Jurkat, Clone E6-1 (cell line): ENCODE measurements around the gene PANK2.
"Not testable (repeated sequence)": the region's sequence is repeated elsewhere in the genome, so short reads cannot be mapped to it uniquely, and the experiment has no call there.

Experiments used
- DNase-seq: peaks from one replicate; pipeline ENCODE4 v3.0.0-alpha.2; 2011; ENCODE audit warnings: low read depth, low spot score
- H3K4me3 ChIP-seq: 2 replicates; pipeline ENCODE4 v1.5.1; 2011; ENCODE audit warnings: mild to moderate bottlenecking, low read length, control low read depth, moderate library complexity

PANK2 gene

DNA sequence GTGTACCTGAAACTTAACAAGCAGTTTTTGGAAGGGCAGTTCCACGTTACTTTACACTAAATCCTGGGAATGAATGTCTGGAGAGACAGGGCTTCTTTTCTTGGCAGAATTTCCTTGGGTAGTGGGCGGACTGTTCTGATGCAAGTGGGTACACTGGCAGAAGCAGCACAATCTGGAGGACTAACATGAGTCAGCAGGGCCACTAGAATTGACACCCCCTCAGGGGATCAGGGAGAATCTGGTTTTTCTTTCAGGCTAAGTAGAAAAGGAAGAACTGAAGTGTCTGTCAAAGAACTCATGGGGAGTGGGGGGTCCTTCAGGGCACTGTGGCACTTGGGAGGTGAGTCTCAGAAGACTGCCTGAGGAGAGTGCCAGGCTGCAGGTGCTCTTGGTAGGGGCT, 34.6 kb downstream of the PANK2 start:
- DNase-seq: no peak
- H3K4me3 ChIP-seq: no peak overlapping the region

DNA sequence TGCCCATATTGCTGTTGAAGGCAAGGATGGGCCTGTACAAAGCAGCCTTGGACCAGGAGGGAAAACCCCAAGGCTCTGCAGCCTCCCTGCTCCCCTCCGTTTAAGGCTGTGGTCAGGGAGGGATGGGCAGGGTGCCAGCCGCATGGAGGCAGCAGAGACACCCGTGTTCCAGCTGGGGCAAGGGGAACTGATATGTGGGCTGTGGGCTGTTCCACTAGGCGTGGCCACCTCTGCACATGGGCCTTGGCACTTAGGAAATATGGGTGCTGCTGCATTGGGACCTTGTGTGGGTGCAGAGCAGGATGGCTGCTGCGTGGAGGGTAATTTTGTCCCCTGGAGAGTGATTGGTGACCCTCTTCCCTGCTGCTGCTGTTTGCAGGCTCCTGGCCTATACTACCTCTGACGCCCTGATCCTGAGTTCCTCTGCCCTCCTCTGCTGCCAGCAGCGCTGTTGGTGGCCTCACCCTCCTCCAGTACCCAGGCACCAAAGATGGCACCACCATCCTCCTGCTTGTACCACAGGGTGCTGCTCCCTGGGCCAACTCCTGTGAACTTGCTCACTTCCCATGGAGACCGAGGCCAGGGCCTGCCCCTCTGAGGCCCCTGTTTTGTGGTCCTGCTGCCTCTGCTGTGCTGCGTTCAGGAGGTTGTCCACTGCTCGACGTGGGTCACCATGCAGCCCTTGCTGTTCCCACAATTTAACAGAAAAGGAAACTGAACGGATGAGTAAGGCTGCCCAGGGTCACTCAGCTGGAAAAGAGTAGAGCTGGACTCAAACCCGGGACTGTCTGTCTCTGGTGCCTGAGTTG, 35.3 kb downstream of the PANK2 start:
- H3K4me3 ChIP-seq: no peak overlapping the region
- DNase-seq: no peak

DNA sequence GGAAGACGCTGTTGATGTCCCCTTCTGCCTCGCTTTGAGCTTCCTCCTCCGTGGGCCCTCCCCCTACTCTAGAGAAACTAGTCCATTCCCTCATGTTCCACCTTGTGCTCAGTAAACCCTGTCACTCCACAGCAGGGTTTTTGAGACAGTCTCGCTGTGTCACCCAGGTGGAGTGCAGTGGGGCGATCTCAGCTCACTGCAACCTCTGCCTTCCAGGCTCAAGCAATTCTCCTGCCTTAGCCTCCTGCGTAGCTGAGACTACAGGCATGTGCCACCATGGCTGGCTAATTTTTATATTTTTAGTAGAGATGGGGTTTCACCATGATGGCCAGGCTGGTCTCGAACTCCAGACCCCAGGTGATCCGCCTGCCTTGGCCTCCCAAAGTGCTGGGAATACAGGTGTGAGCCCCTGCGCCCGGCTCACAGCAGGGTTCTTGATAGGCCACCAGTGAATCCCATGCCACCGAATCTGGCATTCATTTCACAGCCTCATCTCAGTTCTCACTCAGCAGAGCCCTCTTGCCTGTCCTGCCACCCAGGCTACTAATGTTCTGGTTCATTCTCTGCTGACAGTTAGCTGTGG, 36.0 kb downstream of the PANK2 start:
- no peak overlapping the region for H3K4me3 ChIP-seq
- DNase-seq: no peak

GRCh38 chr20:3925899-3926638, 36.9 kb downstream of the PANK2 start:
- H3K4me3 ChIP-seq: no peak overlapping the region
- DNase-seq: no peak

GRCh38 chr20:3927486-3928291, 38.5 kb downstream of the PANK2 start:
- no peak for DNase-seq
- H3K4me3 ChIP-seq: no peak overlapping the region

DNA sequence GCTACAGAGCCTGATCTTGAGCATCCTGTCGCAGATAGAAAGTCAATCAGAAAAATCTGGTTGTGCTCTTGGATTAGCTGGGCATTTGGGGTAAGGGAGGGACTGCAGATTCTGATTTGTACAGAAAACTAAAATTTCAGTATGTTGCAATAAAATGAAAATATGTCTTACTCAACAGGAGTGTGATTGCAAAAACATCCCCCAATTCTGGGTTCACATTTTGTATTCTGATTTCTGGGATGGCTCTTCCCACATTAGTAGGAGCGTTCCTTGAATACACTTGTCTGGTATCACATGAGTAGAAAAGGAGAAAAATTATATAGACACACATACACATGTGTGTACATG, 40.5 kb downstream of the PANK2 start:
- no peak overlapping the region for H3K4me3 ChIP-seq
- DNase-seq: no peak

- DNase-seq: no peak
- H3K4me3 ChIP-seq: no peak overlapping the region
Measured at GRCh38 chr20:3930265-3931206, 41.3 kb downstream of the PANK2 start.

DNA sequence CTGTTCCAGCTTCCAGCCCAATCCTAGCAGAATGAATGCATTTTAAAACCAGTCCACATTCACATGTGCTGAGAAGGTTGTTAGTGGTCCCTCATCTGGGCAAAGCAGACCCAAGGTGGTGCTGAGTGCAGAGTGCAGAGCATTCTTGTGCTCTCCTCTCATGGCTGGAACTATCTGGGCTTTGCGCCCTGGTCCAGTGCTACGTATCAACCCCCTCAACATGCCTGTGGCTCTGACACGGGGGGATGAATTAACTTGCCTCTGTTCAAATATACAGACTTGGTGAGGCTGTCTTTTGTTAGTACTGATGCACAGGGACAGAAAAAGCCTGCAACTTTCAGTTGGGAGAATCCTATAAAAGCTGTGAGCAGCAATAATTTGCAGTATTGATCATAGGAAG, 42.5 kb downstream of the PANK2 start:
- no peak for DNase-seq
- no peak overlapping the region for H3K4me3 ChIP-seq

DNA sequence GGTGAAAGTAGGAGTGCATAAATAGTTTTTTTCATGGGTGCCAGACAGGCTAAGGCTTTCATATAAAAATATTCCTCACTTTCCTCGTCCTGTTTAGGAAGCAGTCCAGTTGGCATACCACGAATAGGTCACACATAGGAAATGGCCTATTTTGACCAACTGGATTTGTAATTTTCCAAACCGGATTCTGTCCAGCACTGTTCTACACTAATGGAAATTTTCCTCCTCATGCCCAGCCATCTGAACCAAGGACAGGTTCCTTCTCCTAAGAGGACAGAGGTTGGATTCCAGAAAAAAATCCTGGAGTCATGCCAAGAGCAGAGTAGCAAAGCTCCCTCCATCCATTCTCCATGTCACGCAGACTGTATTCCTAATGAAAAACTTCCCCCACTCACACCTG, 43.1 kb downstream of the PANK2 start:
- no peak for DNase-seq
- no peak overlapping the region for H3K4me3 ChIP-seq

DNA sequence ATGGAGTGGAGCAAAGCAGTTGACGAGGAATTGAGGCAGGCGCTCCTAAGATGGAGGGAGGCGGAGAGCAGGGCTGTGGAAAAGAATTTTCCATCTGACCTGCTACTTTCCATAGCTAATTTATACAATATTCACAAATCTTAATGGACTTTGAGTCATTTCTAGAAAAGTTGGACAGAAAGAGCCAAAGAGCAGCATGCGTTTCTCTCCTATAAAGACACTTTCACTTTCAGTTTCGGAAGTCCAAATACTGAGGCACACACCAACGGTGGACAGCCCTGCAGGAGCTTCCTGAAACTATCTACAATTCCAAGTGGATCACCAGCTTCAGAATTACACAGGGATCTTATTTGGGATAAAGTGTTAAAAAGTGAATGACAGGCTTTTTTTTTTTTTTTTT, 43.5 kb downstream of the PANK2 start:
- H3K4me3 ChIP-seq: peak overlapping the region; percentile 13; the same call in 1 of the 2 replicates
- no peak for DNase-seq

DNA sequence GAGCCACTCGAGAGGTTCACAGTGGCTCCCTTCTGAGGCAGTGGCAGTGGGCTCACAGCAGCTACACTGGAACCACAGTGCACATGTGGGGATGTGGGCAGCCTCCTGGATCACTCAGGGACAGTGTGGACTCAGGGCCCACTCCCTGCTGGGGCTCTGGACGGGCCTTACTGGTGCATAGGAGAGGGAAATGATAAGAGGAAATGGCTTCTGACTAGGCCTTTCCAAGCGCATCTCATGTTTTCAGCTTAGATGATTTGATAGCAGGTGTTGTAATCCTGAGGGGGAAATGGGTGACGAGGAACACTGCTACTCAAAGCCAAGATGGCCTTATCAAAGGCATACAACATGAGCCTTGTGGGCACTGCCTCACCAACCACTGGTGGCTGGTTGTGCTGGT, 44.0 kb downstream of the PANK2 start:
- no peak overlapping the region for H3K4me3 ChIP-seq
- DNase-seq: peak; percentile 83

DNA sequence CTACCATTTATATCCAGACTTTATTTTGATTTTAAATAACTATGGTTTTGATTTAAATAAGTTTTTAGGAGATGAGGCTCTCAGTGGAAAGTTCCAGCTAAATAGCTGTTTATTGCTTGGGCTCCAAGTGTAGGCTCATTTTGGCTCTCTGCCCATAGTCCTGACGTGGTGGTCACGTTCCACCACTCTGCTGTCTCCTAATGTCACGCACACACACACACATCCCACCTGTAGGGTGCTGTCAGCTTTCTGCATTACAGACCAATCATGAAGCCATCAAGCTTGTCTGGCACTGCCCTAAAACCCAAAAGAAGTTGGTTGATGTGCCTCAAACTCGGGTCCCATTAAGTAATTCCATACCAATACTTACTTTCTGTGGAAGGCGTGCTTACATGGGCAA, 45.4 kb downstream of the PANK2 start:
- H3K4me3 ChIP-seq: no peak overlapping the region
- no peak for DNase-seq

DNA sequence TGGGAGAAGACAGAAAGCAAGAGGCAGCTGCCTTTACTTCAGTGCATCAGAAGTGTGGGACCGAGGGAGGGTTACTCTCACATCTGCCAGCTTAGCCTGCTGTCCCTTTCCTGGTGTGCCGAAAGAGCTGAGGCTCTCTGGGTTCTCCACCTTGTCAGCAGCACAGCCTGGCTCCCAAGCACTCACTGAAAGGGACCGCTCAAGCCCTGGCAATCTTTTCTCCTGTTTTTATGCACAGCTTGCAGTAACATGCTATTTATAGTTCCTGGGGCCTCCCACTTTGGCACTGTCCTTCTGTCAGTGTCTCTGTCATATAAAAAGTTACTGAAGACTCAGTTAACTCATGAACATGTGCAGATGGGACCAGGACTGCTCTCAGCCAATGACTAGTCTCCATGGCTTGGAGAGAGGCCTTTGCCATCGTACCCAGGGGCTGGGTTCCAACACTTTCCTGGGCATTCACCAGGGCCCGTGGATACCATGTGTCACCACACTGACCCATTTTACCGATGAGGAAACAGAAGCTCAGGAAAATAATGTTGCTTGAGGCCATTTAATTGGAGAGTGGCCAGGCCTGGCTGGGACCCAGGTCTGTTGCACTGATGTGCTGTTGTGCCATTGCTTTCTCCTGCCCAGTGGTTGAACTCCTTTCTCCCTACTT, 46.2 kb downstream of the PANK2 start:
- no peak overlapping the region for H3K4me3 ChIP-seq
- no peak for DNase-seq

DNA sequence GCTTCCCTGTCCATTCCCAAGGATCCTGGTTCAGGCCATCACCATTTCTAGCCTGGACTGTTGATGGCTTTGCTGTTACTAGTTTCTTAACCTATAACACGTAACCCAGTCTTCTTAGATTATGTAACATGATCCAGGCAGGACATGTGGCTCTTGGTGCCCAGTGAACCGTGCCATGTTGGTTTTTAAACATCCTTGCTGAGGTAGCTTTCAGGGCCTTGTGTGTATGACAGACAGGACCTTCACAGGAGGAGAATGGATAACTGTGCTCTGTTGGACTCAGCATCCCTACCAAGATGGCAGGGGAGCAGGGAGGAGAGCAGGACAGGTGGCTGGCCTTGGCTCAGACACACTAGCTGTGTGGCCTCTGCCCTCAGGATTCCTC, 46.8 kb downstream of the PANK2 start:
- H3K4me3 ChIP-seq: no peak overlapping the region
- DNase-seq: no peak

DNA sequence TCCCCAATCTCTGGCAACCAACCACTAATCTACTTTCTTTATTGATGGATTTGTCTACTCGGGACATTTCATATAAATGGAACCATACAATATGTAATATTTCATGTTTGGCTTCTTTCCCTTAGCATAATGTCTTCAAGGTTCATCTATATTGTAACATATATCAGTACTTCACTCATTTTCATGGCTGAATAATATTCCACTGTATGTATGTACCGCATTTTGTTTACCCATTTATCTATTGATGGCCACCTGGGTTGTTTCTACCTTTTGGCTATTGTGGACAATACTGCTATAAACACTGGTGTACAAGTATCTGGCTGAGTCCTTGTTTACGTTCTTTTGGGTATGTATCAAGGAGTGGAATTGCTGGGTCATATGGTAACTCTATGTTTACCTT, 48.4 kb downstream of the PANK2 start:
- no peak overlapping the region for H3K4me3 ChIP-seq
- DNase-seq: no peak

DNA sequence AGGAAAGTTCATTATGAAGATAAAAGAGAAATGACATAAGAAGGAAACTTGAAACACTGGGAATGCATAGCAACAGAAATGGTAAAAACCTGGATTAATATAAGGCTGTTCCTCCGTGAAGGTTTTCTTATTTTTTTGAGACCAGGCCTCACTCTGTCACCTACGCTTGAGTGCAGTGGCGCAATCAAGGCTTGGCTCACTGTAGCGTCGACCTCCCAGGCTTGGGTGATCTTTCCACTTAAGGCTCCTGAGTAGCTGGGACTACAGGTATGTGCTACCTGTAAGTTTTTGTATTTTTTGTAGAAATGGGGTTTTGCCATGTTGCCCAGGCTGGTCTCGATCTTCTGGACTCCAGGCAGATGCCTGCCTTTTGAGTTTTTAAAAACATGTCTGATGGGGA, 51.7 kb downstream of the PANK2 start:
- H3K4me3 ChIP-seq: no peak overlapping the region
- no peak for DNase-seq

DNA sequence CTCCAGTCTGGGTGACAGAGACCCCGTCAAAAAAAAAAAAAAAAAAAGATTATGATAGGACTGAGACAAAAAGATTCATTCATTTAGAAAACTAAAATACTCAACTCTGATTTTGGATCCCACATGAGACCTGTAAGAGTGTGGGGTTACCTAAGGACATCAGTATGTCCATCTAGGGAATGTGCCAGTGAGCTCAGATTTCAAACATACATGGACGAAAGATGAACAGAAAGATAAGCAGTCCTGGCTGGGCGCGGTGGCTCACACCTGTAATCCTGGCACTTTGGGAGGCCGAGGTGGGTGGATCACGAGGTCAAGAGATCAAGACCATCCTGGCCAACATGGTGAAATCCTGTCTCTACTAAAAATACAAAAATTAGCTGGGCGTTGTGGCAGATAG, 57.5 kb downstream of the PANK2 start:
- not testable (repeated sequence) for H3K4me3 ChIP-seq

DNA sequence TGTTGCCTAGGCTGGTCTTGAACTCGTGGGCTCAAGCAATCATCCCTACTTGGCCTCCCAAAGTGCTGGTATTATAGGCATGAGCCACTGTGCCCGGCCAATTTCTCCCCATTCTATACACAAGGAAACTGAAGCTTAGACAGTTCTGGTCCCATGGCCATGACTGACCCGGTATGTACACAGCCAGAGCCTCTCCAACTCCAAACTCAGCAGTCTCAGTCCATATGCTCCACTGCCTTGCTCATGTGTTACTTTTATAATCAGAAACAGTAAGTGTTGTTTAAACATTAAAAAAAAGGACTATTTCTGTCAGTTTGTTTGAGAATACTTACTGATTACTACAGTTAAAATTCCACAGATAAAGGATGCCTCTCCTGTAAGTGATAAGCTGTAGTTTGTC, 75.5 kb downstream of the PANK2 start:
- H3K4me3 ChIP-seq: no peak overlapping the region
- DNase-seq: no peak

More for the DNA sequence above, 57.5 kb downstream of the PANK2 start:
- not testable (repeated sequence) for DNase-seq
